ENCODE results near the gene PLXNA2. TPM values are rescaled to one million over a fixed set of nuclear protein-coding genes. Genes with fewer than 3 reads are reported as not detected.
A peak's percentile ranks its signal among the peaks of the same experiment; 100 is the strongest.

PLXNA2 gene
- polyA plus RNA-seq, 1 of the 3 experiments (the other 2 are of a cell fraction): 8.5 TPM

- Histone ChIP-seq H3K4me1 (ENCODE audit: control insufficient read depth in 1 of 2, insufficient read depth in 2 of 2, low read depth in 1 of 2, low read length in 1 of 2) (peaks cover 6 to 39% of the 10 kb centered on the region in 2 experiments), H3K36me3 (replicated peaks in 1 of 2; ENCODE audit: control insufficient read depth in 1 of 2, insufficient read depth in 2 of 2, low read length in 1 of 2) (peaks cover 21 to 24% of the 10 kb centered on the region in 2 experiments), H3K9me3 (no peaks in the 10 kb centered on the region), H3K4me3 (ENCODE audit: low read depth in 2 of 2, low read length in 1 of 2) (no peak overlapping the region), H3K9me2 (no peaks in the 10 kb centered on the region), H3K4me2 (peak overlapping the region; percentile 21; the same call in 1 of the 2 replicates), H2AFZ (ENCODE audit: low read depth) (no peak overlapping the region), H3K9ac (no peak overlapping the region; the same call in 1 of the 2 replicates), H3K79me2 (ENCODE audit: insufficient read depth) (peaks cover 11% of the 10 kb centered on the region; the same call in 1 of the 2 replicates), H3F3A (replicated peaks; ENCODE audit: insufficient read depth) (no peaks in the 10 kb centered on the region), H3K27ac (ENCODE audit: low read depth in 2 of 2, low read length in 1 of 2) (peak overlapping the region in 1 of 2 experiments; percentile 65; a peak in 3 of 4 replicates), H4K20me1 (ENCODE audit: insufficient read depth) (no peaks in the 10 kb centered on the region), H3K27me3 (ENCODE audit: insufficient read depth) (no peaks in the 10 kb centered on the region)
- DNase-seq: no peak
- 67% methylated on average over 5 of the region's 5 CpGs for WGBS (ENCODE audit: low lambda C conversion rate)
- CTCF ChIA-PET: interaction anchor here (1.0 to 2.8 kb wide), 8 partner anchors 10 to 232 kb away, joined by 3 to 14 read pairs (median 4); no protein-coding TSS in a partner anchor
- POLR2A ChIA-PET: no interaction called here
- TF ChIP-seq MXI1 (IDR thresholded peaks at IDR 0.05; ENCODE audit: low read depth, low read length) (no peak), USF1 (IDR thresholded peaks at IDR 0.05; ENCODE audit: borderline replicate concordance, low read depth) (no peak), USF2 (IDR thresholded peaks at IDR 0.05; ENCODE audit: borderline replicate concordance, low read depth, low read length) (no peak), EZH2phosphoT487 (IDR thresholded peaks at IDR 0.05; ENCODE audit: borderline replicate concordance, low read depth) (no peak), ZBTB33 (IDR thresholded peaks at IDR 0.05; ENCODE audit: borderline replicate concordance, low read depth) (no peak), SMC3 (IDR thresholded peaks at IDR 0.05; ENCODE audit: low read depth, low read length) (no peak), PBX3 (IDR thresholded peaks at IDR 0.05) (peak; percentile 66; the same call in 1 of the 2 replicates), ELF1 (IDR thresholded peaks at IDR 0.05) (no peak), YY1 (IDR thresholded peaks at IDR 0.05; ENCODE audit: low read depth) (no peak), IRF3 (IDR thresholded peaks at IDR 0.05; ENCODE audit: low read depth, low read length) (no peak), TEAD4 (IDR thresholded peaks at IDR 0.05; ENCODE audit: borderline replicate concordance, insufficient read depth) (no peak), CHD2 (IDR thresholded peaks at IDR 0.05; ENCODE audit: low read length, partially characterized antibody) (no peak), REST (IDR thresholded peaks at IDR 0.05; ENCODE audit: low read depth, low read length) (no peak), GABPA (IDR thresholded peaks at IDR 0.05; ENCODE audit: low read depth) (no peak), RFX5 (IDR thresholded peaks at IDR 0.05; ENCODE audit: low read length) (no peak), CTCF (IDR thresholded peaks at IDR 0.05) (no peak), RXRA (IDR thresholded peaks at IDR 0.05; ENCODE audit: borderline replicate concordance, low read depth) (no peak), FOXJ3 (CRISPR knock-in tag; IDR thresholded peaks at IDR 0.05) (no peak), TCF12 (IDR thresholded peaks at IDR 0.05) (peak; percentile 33; the same call in 1 of the 2 replicates), FOSL2 (IDR thresholded peaks at IDR 0.05; ENCODE audit: borderline replicate concordance, low read depth) (no peak), NFIC (IDR thresholded peaks at IDR 0.05; ENCODE audit: borderline replicate concordance) (no peak; the same call in 1 of the 2 replicates), TAF1 (IDR thresholded peaks at IDR 0.05; ENCODE audit: borderline replicate concordance, low read depth, low read length) (no peak)
Measured at GRCh38 chr1:208100906-208101305, 143.3 kb downstream of the PLXNA2 start.

Data from SK-N-SH (cell line).